HFF-Myc (cell line): ENCODE data around the gene CDR2.
"Not testable (repeated sequence)": the region's sequence is repeated elsewhere in the genome, so short reads cannot be mapped to it uniquely, and the experiment has no call there.

Experiments used
- DNase-seq: peaks from one replicate; pipeline ENCODE4 v3.0.0-alpha.2; 2011; ENCODE audit warnings: low read depth; ENCODE audit errors: extremely low read depth
- H3K4me3 ChIP-seq: replicated peaks from 2 replicates; pipeline ENCODE4 v1.5.1; 2011; ENCODE audit warnings: low read depth, mild to moderate bottlenecking, control low read depth, low read length
- CTCF ChIP-seq: IDR thresholded peaks from 2 replicates; pipeline ENCODE4 v1.5.1; 2012; ENCODE audit warnings: mild to moderate bottlenecking, low read depth, low read length, control low read depth; ENCODE audit errors: missing control alignments

Gene CDR2

GRCh38 chr16:22308824-22309520, 65.4 kb downstream of the CDR2 start:
- no peak overlapping the region for H3K4me3 ChIP-seq
- TF ChIP-seq CTCF = no peak
- DNase-seq = no peak

DNA sequence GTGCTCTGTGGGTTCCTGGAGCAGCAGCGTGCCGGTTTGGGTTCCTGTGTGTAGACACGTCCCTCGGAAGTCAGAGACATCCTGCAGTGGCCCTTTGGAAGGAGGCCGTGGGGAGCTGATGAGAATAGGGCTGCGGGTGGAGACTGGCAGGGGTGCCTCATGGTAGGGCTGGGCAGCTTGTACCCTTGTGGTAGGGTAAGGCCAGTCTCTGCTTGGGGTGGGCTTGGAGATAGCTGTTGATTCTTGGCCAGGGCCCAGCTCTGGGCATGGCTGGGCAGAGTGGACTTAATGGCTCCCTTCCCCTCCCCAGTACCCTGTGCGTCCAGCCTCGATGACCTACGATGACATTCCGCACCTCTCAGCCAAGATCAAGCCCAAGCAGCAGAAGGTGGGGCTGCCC, 66.6 kb downstream of the CDR2 start:
- DNase-seq = no peak
- no peak for TF ChIP-seq CTCF
- no peak overlapping the region for H3K4me3 ChIP-seq

GRCh38 chr16:22306788-22307187, 67.6 kb downstream of the CDR2 start:
- no peak overlapping the region for H3K4me3 ChIP-seq
- no peak for TF ChIP-seq CTCF
- no peak for DNase-seq

DNA sequence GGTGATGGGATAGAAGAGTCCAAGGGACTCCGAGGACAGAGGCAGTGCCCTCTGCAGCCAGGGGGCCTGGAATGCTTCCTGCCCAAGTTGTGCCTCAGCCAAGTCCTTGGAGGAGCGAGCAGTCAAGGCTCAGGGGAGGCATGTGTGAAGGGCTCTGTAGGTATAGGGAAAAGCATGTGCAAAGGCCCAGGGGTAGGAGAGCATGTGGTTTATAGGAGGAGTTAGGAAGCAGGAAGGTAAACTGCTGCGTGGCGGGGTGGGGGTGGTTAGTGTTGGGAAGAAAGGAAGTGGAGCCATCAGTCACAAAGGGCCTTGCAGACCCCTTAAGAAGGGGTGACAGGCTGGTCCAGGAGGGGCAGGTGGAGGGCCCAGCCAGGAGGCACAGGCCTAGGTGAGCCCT, 70.0 kb downstream of the CDR2 start:
- no peak for TF ChIP-seq CTCF
- no peak overlapping the region for H3K4me3 ChIP-seq
- no peak for DNase-seq

- no peak overlapping the region for H3K4me3 ChIP-seq
- no peak for DNase-seq
- TF ChIP-seq CTCF = no peak
Observed at GRCh38 chr16:22302776-22303363, 71.5 kb downstream of the CDR2 start.

DNA sequence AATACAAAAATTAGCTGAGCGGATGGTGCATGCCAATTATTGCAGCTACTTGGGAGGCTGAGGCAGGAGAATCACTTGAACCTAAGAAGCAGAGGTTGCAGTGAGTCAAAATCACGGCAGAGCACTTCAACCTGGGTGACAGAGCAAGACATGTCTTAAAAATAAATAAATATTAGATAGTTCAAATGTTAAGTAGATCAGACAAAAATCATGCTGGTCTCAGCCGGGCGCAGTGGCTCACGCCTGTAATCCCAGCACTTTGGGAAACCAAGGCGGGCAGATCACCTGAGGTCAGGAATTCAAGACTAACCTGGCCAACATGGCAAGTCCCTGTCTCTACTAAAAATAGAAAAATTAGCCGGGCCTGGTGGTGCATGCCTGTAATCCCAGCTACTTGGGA, 73.0 kb downstream of the CDR2 start:
- H3K4me3 ChIP-seq, DNase-seq: not testable (repeated sequence)

- TF ChIP-seq CTCF = peak; percentile 82
- H3K4me3 ChIP-seq = no peak overlapping the region
- no peak for DNase-seq
Observed at GRCh38 chr16:22300427-22301071, 73.9 kb downstream of the CDR2 start.
